NCI-H748 (cell line): ENCODE measurements around the gene CD80.

Experiments
- DNase-seq: peaks from one replicate; lab custom pipeline; 2025; ENCODE audit not compliant: unreplicated experiment; lab: John Stamatoyannopoulos, UW

CD80 gene

DNA sequence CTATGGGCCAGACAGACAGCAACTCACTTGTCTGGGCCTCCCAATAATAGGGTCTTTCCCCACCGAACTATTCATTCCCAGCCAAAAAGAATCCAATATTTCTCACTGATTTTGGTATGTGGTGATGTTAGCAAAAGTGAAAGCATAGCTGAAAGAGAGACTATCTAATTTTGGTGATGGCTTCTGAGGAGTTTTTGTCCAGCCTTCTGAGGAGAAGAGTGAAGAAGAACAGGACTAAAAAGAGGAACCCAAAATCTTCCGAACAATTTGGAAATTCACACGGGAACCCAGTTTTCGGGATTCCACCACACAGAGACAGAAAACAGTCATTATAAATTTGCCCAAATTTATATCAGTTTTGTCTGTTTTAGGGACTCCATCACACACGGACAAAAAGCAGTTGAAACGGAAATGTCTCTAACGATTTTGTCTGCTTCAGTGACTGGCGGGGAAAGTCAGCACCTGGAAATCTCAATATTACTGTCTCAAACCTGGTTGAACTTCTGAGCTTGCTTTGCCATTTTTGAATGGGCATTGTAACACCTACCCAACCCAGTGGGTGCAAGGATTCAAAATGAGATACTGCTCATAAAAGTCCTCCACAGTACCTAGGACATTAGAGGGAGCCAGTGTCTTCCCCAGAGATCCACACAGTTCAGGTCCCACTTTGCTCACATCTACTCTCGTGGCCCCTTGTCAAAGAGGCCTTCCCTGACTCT is 9.1 kb downstream of the CD80 start:
- no peak for DNase-seq

DNA sequence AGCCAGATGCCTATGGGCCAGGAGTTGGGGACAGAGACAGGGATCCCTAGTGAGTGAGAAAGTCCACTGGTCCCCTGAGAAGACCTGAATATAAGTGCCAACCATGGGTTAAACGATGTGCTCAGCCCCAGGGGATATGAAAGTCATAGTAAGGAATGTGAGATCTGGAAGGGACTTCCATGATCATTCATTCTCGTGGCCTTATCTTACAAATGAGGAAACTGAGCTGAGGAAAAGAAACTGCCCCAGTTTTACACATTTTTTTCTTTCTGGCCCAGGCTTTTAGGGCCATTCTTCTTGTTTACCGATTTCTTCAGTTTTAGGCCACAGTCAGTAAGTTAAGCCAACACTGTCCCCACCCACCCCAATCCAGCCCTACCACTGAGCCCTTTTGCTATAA is 11.1 kb downstream of the CD80 start:
- no peak for DNase-seq

DNA sequence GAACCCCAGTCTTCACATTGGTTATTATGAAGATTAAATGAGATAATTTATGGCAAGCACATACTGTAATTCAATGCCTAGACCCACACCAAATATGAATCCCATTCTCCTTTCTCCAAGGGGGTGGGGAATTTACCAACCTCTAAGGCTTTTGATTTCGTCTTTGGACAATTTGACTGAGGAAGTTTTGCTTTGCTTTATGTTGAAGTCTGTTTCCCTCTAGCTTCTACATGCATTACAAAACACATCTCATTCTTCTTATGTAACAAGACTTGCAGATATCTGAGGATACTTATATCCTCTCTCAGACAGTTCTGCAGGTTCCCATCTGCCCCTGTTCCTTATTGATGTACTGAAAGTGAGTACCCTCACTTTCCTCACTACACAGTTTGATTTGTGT is 12.2 kb downstream of the CD80 start:
- DNase-seq, result no peak

DNA sequence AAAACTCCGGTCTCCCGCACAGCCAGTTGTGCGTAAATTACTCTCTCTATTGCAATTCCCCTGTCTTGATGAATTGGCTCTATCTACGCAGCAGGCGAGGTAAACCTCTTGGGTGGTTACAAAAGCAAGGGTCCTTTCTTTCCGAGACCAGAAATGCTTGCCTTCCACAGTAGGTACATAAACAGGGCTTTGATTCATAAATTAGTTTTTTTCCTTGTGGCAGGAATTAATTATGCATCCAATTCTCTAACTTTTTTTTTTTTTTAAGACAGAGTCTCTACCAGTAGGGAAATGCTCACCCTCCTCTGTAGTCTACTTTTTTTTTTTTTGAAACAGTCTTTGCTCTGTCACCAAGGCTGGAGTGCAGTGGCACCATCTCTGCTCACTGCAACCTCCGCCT is 16.3 kb downstream of the CD80 start:
- no peak for DNase-seq

DNA sequence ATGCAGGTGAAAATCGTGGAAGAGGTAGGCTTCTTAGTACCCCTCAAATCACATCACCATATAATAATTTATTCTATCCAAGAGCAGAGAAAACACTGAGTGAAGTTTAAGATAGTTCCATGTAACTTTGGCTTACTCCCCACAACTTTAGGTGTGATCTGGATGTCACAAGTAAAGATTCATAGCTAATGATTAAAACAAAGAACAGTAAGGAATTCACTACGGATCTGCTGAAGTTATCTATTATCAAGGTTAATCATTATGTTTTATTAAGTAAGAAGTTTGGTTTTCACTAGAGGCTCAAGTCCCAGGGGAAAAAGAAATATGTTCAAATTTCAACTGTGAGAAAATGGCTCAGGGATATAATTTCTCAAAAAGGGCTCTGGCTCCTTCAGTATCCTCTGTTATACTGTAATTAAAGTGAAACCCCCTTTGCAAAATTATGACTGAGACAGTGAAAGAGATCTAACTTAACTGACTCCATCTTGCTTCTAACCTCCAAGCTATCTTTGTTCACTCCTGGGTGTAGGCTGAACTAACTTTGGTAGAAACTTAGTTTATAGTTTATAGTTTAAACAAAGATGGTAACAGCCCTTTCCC is 17.1 kb downstream of the CD80 start:
- DNase-seq, result no peak

DNA sequence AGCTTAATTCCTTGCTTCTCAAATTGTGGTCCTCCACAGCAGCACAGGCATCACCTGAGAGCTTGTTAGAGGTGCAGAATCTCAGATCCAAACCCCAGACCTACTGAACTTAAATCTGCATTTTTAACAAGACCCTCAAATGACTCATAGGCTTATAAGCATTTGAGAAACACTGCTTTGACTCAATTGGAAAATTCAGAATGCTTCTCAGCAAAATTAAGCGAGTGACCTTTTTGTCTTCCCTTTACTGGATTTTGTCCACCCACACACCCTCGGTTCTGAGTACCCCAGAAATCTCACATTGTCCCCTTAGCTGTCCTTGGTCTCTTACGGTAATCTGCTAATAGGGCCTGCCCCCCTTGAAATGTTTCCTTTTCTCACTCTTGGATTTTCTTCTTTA is 17.9 kb downstream of the CD80 start:
- DNase-seq, result no peak

DNA sequence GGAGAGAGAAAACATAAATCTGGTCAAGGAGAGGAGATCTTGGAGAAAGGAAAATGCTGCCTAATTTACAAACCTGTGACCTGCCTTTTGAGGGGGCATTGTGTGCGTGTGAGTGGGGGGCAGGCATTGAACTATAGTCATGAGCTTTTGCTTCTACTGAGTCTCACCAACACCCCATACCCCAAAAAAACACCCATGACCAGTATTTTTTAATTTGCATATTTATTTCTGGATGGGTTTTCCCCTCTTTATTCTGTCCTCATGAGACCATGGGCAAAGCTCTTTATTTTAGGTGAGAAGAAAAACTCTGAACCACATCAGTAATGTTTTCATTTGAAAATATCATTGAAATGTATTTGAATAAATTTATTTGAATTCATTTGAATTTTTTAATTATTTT is 20.6 kb downstream of the CD80 start:
- DNase-seq, result no peak

DNA sequence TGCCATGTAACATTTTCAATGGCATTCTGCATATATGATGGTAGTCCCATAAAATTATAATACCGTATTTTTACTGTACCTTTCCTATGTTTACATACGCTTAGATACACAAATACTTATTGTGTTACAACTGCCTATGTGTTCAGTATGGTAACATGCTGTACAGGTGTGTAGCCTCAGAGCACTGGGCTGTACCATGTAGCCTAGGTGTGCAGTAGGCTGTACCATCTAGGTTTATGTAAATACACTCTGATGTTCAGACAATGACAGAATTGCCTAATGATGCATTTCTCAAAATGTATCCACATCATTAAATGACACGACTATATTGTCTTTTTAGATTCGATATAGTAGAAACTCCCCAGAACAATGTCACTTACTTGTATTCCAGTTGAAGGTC is 22.7 kb downstream of the CD80 start:
- DNase-seq, result peak; percentile 46

DNA sequence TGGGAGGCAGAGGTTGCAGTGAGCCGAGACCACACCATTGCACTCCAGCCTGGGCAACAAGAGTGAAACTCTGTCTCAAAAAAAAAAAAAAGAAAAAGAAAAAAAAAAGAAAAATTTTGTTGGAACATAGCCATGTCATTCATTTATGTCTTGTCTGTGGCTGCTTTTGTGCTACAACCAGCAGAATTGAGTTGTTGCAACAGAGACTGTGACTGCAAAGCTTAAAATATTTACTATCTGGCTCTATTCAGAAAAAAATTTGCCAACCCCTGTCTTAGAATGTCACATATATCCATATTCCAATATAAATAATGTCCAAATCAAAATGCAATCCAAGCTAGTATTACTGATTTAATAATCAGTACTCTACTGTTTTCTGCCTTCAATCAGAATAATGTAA is 25.1 kb downstream of the CD80 start:
- no peak for DNase-seq

DNA sequence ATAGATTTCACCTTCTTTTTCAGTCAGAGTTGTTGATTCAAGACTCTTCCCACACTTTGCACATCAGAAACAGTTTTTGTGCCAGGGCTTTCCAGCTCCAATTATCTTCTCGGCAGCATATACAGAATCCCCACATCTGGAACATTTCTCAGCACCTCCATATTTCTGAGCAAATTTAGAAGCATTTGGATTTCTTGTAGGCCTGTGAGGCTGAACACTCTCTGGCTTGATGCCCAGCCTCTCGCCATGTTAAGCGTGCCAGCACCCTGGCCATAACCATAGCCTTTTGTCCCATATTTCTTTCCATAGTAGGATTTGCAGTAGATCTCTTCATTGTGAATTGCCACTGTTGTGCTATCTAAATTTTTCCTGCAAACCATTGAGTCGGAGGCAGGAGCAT is 28.3 kb downstream of the CD80 start:
- no peak for DNase-seq

DNA sequence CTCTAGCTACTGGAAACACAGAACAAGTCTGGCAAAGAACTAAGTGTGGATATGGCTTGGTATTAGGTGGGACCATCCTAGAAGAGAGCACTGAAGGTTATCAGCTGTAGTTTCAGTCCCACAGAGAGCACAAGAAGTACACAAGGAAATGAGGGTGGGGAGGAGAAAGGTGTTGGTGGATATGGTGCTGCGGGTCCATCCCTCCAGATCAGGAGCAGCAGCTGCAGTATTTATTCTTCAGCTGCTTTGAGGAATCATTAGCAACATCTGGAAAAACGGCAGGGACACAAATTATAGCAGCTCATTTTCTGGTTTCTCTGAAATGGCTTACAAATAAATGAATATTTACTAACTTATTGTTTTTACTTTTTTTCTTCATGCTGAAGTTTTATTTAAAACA is 29.0 kb downstream of the CD80 start:
- no peak for DNase-seq

DNA sequence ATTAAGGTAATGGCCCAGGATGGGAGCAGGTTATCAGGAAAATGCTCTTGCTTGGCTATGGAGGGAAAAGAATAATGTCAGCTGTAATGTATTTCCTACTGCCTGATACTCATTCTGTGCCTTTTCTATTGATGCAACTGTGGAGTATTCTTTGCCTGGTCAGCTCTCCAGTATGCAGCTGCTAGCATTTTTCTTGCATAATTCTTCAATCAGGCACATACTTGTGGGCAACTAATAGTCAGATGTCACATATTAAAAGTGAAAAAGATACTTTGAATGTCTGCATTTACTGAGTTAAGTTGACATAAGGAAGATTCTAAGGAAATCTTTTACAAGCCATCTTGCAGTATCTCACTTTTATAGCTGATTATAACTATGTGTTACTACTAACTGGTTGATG is 29.5 kb downstream of the CD80 start:
- no peak for DNase-seq

DNA sequence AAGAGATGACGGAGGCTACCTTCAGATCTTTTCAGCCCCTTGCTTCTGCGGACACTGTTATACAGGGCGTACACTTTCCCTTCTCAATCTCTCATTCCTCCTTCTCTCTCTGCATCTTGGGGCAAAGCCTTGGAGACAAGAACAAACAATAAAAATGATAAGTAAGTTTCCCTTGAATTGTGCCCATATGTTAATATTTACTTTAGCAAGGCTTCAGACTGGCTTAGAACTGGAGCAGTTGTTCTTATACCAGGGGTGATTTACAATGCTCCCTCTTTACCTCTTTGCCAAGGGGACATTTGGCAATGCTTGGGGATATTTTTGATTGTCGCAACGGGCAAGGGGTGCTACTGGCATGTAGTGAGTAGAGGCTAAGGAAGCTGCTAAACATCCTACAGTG is 31.7 kb downstream of the CD80 start:
- no peak for DNase-seq

DNA sequence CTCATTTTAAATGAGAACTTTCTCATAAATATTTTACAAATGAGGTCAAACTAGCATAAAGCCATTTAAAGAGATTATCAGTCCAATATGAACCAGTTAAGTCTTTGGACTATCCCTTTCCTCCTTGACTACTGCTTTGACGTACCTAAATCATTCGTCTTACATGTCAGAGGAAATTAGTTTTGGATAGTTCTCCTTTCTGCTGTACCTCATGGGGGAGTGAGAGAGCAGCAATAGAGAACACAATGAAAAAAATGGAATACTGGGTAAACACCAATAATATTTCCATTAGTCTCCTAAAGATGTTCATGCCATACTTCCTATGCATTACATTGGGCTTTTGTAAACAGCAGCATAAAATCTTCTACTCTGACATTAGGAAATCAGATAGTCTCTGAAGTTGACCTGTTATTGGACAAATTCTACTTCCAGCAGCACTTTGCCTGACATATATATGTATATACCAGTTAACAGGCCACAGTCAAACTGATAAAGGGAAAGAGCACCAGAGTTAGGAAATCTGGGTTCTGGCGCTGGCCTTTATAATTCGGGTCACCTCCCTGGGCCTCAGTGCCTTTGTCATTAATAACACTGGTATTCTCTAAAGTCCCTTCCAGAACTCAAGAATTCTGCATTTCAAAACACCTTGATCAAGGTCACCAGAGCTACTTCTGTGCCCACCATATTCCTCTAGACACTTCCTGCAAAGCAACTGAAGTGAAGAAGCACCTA is 34.3 kb downstream of the CD80 start:
- DNase-seq, result no peak

DNA sequence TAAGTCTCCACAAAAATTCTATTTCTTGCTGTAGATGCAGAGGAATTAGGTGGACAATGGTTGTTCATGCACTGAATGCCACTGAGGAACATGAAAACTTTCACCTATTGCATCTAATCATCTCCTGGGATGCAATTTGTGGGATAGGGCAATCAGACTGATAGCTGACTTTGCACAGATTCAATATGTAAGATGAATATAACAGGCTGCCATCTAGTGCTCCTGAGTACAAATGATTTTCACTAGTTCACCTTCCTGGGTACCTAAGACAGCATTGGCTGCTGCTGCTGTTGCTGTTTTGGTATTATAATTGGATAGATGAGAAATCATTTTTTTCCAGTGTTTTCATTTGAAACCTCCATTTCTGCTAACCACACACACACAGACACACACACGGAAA is 41.4 kb downstream of the CD80 start:
- DNase-seq, result no peak

DNA sequence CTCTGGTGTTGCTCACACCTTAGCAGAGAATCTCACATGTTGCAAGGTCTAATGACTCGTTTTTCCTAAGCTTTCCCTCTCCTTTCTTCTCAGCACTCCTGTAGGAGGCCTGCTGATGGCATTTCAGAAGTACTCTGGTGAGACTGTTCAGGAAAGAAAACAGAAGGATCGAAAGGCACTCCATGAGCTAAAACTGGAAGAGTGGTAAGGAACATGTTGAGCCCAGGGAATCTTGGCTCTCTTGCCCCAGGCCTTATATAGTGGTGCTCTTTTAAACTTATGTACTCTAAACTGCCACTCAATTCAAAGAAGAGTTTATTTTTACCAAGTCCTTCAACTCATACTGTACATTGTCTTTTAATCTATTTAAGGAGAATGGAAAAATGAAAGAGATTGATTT is 42.3 kb downstream of the CD80 start:
- no peak for DNase-seq

DNA sequence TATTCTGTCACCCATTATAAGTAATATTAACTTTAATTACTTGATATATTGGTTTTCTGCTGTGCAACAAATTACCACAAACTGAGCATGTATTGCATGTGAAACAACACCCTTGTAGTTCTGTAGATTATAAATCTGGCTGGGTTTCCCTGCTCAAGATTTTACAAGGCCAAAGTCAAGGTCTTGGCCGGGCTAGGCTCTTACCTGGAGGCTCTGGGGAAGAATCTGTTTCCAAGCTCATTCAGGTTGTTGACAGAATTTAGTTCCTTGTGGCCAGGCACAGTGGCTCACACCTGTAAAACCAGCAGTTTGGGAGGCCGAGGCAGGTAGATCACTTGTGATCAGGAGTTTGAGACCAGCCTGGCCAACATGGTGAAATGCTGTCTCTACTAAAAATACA is 44.8 kb downstream of the CD80 start:
- DNase-seq, result no peak

DNA sequence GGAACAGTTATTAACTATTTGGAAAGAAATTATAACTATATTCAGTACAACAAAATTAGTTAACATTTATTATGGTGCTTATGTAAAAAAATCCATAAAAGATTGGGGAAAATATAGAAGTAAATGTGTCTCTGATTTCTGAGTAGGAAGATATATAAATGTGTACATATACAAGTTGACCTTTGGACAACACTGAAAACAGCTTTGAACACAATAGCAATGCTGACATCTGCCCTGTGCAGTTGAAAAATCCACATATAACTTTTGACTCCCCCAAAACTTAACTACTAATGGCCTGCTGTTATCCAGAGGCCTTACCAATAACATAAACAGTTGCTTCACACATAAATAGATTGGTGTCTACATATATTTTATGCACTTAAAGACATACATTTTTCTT is 48.7 kb downstream of the CD80 start:
- no peak for DNase-seq

DNA sequence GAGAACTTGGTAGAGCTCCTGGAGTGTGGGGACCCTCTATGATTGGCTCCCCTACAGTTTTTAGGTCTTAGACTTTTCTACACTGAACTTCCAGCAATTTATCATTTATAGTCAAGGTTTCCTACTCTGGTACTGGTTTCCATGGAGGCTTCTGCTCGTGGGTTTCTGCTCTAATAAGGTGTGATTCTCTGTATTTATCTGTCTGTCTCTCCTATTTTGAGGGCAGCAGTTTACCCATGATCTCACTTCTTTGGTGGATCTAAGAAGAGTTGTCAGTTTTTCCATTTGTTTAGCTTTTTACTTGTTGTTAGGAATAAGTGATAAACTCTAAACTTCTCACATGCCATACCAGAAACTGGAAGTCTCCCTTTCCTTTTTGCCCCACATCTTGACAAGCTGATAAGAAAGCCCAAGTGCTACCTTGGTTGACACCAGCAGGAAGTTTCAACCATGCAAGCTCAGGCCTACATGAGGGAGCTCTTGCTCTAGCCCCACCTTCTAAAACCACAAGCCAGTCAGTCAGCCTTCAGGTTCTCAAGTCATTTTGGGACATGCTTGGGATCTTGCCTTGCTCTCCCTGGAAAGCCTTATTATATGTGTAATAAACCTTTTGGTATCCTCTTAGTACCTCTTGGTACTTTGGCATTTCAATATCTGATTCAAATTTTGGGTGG is 51.1 kb downstream of the CD80 start:
- DNase-seq, result no peak

DNA sequence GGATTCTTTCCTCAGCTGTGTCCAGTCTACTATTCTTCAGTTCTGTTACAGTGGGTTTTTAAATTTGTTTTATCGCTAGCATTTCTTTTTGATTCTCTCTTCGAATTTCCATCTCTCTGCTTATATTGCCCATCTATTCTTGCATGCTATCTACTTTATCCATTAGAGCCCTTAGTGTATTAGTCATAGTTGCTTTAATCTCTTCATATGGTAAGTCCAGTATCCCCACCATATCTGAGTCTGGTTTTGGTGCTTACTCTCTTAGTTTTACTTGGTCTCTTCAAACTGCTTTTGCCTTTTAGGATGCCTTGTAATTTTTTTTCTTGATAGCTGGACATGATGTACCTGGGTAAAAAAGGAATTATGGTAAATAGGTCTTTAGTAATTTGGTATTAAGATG is 52.0 kb downstream of the CD80 start:
- DNase-seq, result no peak

DNA sequence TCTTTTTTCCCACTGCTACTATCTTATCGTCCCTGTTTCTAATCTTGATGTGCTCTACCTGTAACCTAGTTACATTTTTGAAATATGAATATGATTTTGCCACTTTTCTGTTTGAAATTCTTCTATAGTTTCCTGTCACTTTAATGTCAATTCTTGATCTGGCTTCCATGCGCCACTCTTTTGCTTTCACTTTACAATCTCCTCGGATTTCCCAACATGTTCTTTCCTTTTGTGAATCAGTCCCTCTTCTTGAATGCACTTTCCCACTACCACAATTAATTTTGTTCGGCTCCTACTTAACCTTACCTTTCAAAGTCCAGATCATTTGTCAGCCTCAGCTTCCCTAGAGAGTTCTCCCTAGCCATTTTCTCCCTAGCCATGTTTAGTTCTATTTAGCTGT is 52.8 kb downstream of the CD80 start:
- no peak for DNase-seq

DNA sequence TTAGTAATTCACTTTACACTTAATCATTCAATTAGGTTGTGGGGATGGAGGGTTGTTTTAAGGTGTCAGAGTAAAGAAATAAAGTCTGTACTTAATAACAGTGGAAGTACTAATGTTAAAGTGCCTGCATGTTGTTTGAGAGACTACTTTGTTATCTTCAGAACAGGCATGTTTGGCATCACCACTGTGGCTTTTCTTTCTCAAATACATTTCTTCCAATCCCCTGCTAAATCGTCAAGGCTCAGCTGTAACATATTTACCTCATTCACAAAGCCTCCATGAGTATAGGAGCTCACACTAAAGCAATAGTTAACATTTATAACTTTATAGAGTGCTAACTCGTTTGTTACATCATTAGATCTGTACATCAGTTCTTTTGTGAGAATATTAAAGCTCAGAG is 58.5 kb downstream of the CD80 start:
- DNase-seq, result no peak
